AG04449 (cell line): ENCODE results near the gene LATS2.

Experiments
- CTCF ChIA-PET: fragments of 350-600 bp; formaldehyde crosslinking; extraction: SDS; loops from one replicate; lab custom pipeline; 2021; ENCODE audit warnings: antibody characterized with exemption; lab: Yijun Ruan, JAX
- POLR2A ChIA-PET: fragments of 400-600, 350-600 bp; formaldehyde crosslinking; extraction: SDS; loops from one replicate; lab custom pipeline; 2020; ENCODE audit warnings: antibody characterized with exemption, inconsistent platforms; lab: Yijun Ruan, JAX
- DNase-seq: peaks from one replicate; pipeline ENCODE4 v3.0.0-alpha.2; 2010; ENCODE audit warnings: low read depth, low spot score
- H3K4me3 ChIP-seq: 2 replicates; pipeline ENCODE4 v1.5.1; 2011; ENCODE audit warnings: low read depth, mild to moderate bottlenecking, control low read depth, low read length
- TF ChIP-seq, protein P1 (sequence below): IDR thresholded peaks from one replicate; pipeline ENCODE4 v1.5.1; 2011; ENCODE audit warnings: mild to moderate bottlenecking, moderate library complexity, low read length, control low read depth, inconsistent platforms; ENCODE audit not compliant: insufficient read depth; ENCODE audit errors: missing control alignments

The LATS2 gene

DNA sequence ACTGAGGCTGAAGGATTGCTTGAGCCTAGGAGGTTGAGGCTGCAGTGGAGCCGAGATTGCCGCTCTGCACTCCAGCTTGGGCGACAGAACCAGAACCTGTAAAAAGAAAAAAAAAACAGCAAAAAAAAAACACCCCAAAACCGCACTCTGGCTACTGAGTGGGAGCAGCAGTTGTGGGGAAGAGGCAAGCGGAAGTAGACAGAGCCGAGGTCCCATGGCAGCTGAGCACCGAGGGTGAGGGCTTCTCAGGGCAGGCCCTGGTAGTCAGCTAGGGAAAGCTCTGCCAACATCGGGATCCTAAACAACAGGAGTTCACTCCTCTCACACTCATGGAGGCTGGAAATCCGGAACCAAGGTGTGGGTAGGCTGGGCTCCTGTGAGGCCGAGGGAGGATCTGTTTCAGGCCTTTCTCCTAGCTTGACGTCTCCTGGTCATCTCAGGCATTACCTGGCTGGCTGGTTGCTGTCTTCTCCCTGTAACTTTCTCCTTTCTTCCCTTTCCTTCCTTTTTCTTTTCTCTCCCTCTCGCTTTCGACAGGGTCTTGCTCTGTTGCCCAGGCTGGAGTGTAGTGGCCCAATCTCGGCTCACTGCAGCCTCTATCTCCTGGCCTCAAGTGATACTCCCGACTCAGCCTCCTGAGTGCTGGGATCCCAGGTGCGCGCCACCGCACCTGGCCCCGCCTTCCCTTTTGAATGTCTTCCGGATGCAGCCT is 15.8 kb upstream of the LATS2 start:
- TF ChIP-seq, protein P1, sequence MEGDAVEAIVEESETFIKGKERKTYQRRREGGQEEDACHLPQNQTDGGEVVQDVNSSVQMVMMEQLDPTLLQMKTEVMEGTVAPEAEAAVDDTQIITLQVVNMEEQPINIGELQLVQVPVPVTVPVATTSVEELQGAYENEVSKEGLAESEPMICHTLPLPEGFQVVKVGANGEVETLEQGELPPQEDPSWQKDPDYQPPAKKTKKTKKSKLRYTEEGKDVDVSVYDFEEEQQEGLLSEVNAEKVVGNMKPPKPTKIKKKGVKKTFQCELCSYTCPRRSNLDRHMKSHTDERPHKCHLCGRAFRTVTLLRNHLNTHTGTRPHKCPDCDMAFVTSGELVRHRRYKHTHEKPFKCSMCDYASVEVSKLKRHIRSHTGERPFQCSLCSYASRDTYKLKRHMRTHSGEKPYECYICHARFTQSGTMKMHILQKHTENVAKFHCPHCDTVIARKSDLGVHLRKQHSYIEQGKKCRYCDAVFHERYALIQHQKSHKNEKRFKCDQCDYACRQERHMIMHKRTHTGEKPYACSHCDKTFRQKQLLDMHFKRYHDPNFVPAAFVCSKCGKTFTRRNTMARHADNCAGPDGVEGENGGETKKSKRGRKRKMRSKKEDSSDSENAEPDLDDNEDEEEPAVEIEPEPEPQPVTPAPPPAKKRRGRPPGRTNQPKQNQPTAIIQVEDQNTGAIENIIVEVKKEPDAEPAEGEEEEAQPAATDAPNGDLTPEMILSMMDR = no peak
- DNase-seq = no peak
- no peak overlapping the region for H3K4me3 ChIP-seq
- POLR2A ChIA-PET = no interaction called here
- CTCF ChIA-PET = no interaction called here

DNA sequence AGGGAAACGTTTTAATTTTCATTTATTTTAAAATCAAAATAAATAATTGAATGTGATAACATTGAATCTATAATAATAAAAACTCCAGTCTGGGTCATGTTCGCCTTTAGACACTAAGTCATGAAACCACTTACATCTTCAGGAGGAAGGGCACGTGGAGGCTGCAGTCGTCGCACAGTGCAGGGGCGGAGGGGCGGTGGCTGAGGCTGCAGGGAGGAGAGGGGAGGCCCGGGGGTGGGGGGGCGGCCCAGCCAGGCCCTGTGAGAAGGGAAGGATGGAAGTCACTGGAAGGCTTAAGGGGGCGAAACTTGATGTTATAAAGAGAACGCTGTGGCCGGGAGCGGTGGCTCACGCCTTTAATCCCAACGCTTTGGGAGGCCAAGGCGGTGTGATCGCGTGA is 14.9 kb upstream of the LATS2 start:
- ChIA-PET CTCF (no interaction called here), POLR2A (no interaction called here)
- H3K4me3 ChIP-seq = no peak overlapping the region
- no peak for DNase-seq
- TF ChIP-seq, protein P1 = no peak

DNA sequence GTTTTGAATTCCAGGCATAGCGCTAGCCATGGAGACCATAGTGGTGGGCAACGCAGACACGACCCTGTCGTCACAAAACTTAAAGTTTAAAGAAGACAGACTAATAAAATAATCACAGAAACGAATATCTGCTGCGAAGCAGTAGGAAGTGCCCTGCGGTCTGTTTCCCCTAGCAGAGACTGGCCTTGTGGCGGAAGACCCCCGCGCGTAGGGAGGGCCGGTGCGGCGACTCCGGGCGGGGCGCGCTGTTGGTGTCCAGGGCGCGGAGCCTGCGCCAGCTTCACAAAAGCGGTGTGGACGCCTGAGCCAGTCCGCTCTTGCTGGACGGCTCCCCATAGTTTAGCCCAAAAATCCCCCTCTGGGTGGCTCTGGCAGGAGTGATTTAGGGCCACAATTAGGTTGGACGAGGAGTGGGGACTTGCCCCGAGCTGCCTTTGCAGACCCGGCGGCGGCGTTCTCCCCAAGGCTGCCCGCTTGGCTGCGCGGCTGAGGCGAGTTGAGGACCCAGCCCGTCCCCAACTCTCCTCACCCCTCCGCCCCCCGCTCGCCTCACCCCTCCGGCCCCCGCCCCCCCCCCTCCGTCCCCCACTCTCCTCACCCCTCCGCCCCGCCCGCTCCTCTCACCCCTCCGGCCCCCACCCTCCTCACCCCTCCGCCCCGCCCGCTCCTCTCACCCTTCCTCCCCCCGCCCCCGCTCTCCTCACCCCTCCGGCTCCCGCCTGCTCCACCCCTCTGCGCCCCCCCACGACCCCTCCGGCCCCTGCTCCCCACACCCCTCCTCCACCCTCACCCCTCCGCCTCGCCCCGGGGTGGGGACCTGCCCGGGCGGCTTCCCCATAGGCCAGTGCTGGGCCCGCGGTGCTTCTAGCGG is 14.2 kb upstream of the LATS2 start:
- 0 out of 2 replicates have a peak overlapping the region, but pooled peaks have one; percentile 12 for H3K4me3 ChIP-seq
- TF ChIP-seq, protein P1 = no peak
- DNase-seq = no peak
- CTCF ChIA-PET = interaction anchor here (1.9 kb wide), 1 partner anchor 13 kb away, joined by 7 read pairs; no protein-coding TSS in a partner anchor
- POLR2A ChIA-PET = no interaction called here

DNA sequence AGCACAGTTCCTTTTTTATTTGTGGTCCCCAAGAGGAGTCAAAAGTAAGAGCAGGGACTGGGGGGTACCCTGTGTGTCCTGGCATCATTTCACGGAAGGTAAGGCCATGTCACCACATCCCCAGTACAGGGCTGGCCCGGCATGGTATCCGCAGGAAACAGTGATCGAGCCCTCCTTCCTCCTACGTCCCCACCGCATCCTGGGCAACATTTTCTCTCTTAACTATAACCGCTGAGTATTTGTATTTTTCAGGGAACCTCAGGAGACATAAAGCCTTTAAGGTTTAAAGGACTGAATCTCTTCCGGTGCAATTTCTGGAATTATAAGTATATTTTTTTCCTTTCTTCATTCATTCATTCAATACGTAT is 13.6 kb upstream of the LATS2 start:
- ChIA-PET CTCF (interaction anchor here (1.9 kb wide), 1 partner anchor 13 kb away, joined by 7 read pairs; no protein-coding TSS in a partner anchor), POLR2A (no interaction called here)
- TF ChIP-seq, protein P1 = no peak
- no peak overlapping the region for H3K4me3 ChIP-seq
- no peak for DNase-seq

DNA sequence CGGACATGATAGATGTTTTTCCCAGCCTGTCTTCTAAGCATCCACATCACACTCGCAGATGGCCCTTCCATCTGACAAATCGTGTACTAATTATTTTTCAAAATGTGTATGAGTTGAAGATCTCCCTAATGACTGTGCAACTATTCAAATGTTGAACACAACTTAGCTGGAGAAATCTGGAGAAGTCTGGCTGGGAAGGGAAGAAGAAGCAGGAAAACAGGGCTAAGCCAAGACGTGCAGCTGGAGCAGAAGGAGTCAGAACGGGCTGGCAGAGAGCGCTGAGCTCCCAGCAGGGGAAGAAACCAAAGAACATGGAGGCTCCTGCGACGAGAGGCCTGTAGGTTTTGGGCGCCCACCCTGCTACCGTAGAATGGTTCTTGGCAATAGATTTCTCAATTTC is 13.2 kb upstream of the LATS2 start:
- DNase-seq = no peak
- TF ChIP-seq, protein P1 = no peak
- POLR2A ChIA-PET = no interaction called here
- no peak overlapping the region for H3K4me3 ChIP-seq
- CTCF ChIA-PET = interaction anchor here (1.9 kb wide), 1 partner anchor 12 kb away, joined by 7 read pairs; no protein-coding TSS in a partner anchor

DNA sequence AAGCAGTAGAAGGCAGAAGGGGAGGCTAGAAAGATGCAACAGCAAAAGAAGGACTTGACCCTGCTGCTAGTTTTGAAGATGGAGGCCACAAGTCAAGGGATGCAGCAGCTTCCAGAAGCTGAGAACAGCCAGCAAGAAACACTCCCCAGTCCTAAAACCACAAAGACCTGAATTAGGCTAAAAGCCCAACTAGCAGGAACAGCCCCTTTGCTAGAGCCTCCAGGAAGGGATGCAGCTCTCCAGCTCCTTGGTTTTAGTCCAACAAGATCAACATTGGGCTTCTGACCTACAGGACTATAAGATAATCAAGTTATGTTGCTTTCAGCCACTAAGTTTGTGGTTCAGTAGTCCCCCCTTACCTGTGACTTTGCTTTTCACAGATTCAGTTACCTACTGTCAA is 10.5 kb upstream of the LATS2 start:
- CTCF ChIA-PET = interaction anchor here (2.5 kb wide), 1 partner anchor 10 kb away, joined by 8 read pairs; the partner anchor contains the start of gene LATS2
- TF ChIP-seq, protein P1 = no peak
- no peak overlapping the region for H3K4me3 ChIP-seq
- POLR2A ChIA-PET = no interaction called here
- DNase-seq = no peak
